ENCODE data around the gene PATE1. TPM values are rescaled to one million over a fixed set of nuclear protein-coding genes. Genes with fewer than 3 reads are reported as not detected.
"Not testable (repeated sequence)": the region's sequence is repeated elsewhere in the genome, so short reads cannot be mapped to it uniquely, and the experiment has no call there.

The PATE1 gene, protein sequence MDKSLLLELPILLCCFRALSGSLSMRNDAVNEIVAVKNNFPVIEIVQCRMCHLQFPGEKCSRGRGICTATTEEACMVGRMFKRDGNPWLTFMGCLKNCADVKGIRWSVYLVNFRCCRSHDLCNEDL
- not detected in 2 replicates for total RNA-seq

DNA sequence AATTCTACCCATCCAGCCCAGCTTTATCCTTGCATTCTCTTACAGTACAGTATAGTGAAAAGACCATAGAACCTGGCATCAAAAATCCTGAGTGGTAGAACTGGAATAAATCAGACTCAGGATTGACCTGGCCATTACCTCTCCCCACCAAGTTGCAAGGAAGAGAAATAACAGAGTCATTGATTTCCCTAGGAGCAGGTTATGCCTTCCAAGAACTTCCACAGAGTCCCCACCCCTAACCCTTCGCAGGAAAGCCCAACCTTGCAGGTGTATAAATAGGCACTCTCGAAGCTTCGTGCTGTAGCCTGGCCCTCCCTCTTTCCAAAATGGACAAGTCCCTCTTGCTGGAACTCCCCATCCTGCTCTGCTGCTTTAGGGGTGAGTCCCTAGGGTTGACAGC lies at the start of gene PATE1:
Gene PATE1 (plus strand): TSS at position 301 of the 400 bp plus-strand sequence. CDS start 26 bp downstream, at position 327.
- no peak within 1 kb of the TSS for H3K4me3 Mint-ChIP-seq
- H3K27me3 Mint-ChIP-seq (ENCODE audit: insufficient read depth) = peaks cover 4% of the 10 kb centered on the region
- DNase-seq (ENCODE audit: low spot score) = no peak
- no peaks in the 10 kb centered on the region for H3K36me3 Mint-ChIP-seq (ENCODE audit: low read depth)
- no peak within 1 kb of the TSS for H3K27ac Mint-ChIP-seq
- no peaks in the 10 kb centered on the region for H3K4me1 Mint-ChIP-seq (ENCODE audit: low read depth)
- no peaks in the 10 kb centered on the region for H3K9me3 Mint-ChIP-seq
- intact Hi-C loops (cut with micrococcal nuclease) = no loop called here

DNA sequence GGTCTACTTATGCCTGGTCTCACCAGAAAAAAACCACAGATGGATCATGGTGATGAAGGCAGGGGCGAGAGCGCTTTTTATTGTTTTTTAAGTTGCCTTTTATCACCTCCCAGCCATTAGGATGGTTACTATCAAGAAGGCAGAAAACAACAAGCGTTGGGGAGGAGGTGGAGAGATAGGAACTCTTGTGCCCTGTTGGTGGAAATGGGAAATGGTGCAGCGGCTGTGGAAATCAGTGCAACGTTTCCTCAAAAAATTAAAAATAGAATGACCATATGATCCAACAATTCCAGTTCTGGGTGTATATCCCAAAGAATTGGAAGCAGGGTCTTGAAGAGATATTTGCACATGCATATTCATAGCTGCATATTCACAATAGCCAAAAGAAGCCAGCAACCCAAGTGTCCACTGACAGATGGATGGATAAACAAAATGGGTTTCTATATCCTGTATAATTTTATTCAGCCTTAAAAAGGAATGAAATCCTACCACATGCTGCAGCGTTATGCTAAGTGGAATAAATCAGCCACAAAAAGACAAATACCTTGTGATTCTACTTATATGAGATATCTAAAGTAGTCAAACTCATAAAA lies 45.0 kb upstream of the PATE1 start:
- Mint-ChIP-seq H3K4me3 (no peak overlapping the region), H3K4me1 (ENCODE audit: low read depth) (no peaks in the 10 kb centered on the region), H3K9me3 (no peaks in the 10 kb centered on the region), H3K27me3 (ENCODE audit: insufficient read depth) (peaks cover 6% of the 10 kb centered on the region), H3K27ac (no peak overlapping the region), H3K36me3 (ENCODE audit: low read depth) (no peaks in the 10 kb centered on the region)
- no peak for DNase-seq (ENCODE audit: low spot score)
- intact Hi-C loops (cut with micrococcal nuclease) = no loop called here

DNA sequence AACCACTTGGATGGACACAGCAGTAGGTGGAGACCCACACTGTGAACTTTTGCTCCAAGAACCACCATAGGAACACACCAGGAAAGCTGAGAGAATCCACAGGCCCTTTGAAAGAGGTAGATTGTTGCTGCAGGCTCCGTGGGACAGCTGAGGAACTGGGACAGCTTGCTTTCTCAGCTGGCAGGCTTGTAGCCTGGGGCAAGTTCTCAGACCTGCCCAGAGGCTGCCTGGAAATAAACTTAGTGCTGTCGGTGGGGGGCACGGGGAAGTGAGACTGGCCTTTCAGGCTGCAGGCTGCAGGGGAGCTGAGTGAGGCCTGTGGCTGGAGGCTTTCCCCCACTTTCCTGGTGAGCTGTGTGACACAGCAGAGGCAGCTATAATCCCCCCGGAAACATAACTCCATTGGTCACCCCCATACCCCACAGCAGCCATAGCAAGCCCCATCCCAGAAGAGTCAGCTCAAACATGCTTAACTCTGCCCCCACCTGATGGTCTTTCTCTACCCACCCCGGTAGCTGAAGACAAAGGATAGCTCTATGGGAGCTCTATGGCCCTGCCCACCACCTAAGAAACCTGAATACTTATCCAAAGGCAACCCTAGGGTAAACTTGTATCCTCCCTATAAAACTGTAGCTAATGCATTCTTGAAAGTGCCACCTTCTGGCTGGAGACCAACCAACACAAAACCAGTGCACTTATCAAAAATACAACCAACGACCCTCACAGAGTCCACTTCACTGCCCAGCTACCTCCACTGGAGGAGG lies 44.0 kb upstream of the PATE1 start:
- Mint-ChIP-seq H3K36me3 (ENCODE audit: low read depth) (no peaks in the 10 kb centered on the region), H3K27ac (no peak overlapping the region), H3K4me3 (no peak overlapping the region), H3K4me1 (ENCODE audit: low read depth) (no peaks in the 10 kb centered on the region), H3K9me3 (no peaks in the 10 kb centered on the region), H3K27me3 (ENCODE audit: insufficient read depth) (peaks cover 6% of the 10 kb centered on the region)
- intact Hi-C loops (cut with micrococcal nuclease) = no loop called here
- no peak for DNase-seq (ENCODE audit: low spot score)

DNA sequence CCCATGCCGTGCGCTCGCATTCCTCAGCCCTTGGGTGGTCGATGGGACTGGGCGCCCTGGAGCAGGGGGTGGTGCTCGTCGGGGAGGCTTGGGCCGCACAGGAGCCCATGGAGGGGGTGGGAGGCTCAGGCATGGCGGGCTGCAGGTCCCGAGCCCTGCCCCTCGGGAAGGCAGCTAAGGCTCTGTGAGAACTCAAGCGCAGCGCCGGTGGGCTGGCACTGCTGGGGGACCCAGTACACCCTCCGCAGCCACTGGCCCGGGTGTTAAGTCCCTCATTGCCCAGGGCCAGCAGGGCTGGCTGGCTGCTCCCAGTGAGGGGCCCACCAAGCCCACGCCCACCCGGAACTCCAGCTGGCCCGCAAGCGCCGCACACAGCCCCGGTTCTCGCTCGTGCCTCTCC lies 41.4 kb upstream of the PATE1 start:
- H3K4me1 Mint-ChIP-seq (ENCODE audit: low read depth); intact Hi-C loops (cut with micrococcal nuclease); H3K27ac Mint-ChIP-seq; H3K4me3 Mint-ChIP-seq; H3K36me3 Mint-ChIP-seq (ENCODE audit: low read depth); H3K9me3 Mint-ChIP-seq; DNase-seq (ENCODE audit: low spot score): not testable (repeated sequence)
- peaks cover 10% of the 10 kb centered on the region for H3K27me3 Mint-ChIP-seq (ENCODE audit: insufficient read depth)

DNA sequence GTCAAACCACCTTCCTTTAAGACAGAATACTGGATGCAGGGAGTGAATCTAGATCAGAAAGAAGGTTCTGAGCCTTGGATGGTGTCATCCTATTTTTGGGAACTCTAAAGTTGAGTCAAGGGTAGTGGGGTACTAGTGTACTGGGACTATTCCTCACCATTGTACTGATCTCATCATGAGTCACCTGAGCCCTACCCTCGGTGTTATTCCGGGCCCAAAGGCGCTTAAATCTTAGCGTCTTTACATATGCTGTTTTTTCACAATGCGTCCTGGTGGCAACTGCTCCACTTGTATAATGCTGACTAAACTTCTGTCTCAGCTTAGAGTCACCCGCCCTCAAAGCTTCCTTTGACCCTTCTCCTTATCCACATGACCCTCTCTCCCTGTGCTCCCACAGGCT lies 25.3 kb upstream of the PATE1 start:
- Mint-ChIP-seq H3K27me3 (ENCODE audit: insufficient read depth) (peaks cover 17% of the 10 kb centered on the region), H3K4me3 (no peak overlapping the region), H3K27ac (no peak overlapping the region), H3K36me3 (ENCODE audit: low read depth) (no peaks in the 10 kb centered on the region), H3K4me1 (ENCODE audit: low read depth) (no peaks in the 10 kb centered on the region), H3K9me3 (no peaks in the 10 kb centered on the region)
- intact Hi-C loops (cut with micrococcal nuclease) = loop anchor here (10.0 kb wide), 1 partner anchor 154 kb away; no protein-coding TSS in a partner anchor
- no peak for DNase-seq (ENCODE audit: low spot score)

DNA sequence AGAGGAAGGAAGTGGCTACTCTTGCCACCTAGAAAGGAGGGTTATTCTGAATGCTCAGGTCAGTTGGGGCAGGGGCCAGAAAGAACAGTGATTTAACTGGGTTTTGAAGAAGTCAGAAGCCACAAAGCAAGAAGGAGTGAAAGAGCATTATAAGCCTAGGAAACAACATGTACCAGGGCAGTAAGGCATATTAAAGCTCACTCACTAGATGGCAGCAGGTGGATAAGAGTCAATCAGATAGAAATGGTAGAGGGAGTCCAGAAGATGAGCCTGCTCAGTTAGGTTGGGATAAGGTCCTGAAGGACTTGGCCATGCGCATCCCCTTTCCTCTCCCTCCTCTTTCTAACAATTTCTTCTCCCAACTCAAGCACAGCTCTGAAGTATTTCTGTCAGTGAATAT lies 22.0 kb upstream of the PATE1 start:
- H3K27me3 Mint-ChIP-seq (ENCODE audit: insufficient read depth) = peaks cover 11% of the 10 kb centered on the region
- H3K4me3 Mint-ChIP-seq = no peak overlapping the region
- H3K27ac Mint-ChIP-seq = no peak overlapping the region
- intact Hi-C loops (cut with micrococcal nuclease) = loop anchor here (10.0 kb wide), 1 partner anchor 151 kb away; no protein-coding TSS in a partner anchor
- no peaks in the 10 kb centered on the region for H3K4me1 Mint-ChIP-seq (ENCODE audit: low read depth)
- no peaks in the 10 kb centered on the region for H3K36me3 Mint-ChIP-seq (ENCODE audit: low read depth)
- H3K9me3 Mint-ChIP-seq = no peaks in the 10 kb centered on the region
- no peak for DNase-seq (ENCODE audit: low spot score)

DNA sequence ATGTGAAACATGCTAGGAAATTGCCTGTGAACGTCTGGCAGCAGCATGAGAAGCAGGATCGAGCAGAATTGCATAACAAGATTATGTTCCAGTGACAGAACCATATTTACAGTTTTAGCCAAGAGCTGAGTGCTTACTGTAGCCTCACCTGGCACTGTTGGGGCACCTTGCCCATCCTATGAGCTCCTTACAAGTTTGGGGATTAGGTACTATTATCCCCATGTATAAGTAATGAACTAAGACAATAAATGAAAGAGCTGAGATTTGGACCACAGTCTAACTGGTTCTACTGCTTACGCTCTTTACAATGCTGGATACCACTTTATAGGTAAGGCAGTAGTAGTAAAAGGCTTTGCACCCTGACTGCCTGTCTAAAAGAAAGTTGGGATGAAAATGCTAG lies 17.1 kb upstream of the PATE1 start:
- H3K27ac Mint-ChIP-seq = no peak overlapping the region
- no peaks in the 10 kb centered on the region for H3K9me3 Mint-ChIP-seq
- no peaks in the 10 kb centered on the region for H3K36me3 Mint-ChIP-seq (ENCODE audit: low read depth)
- intact Hi-C loops (cut with micrococcal nuclease) = loop anchor here (10.0 kb wide), 1 partner anchor 146 kb away; no protein-coding TSS in a partner anchor
- H3K4me3 Mint-ChIP-seq = no peak overlapping the region
- DNase-seq (ENCODE audit: low spot score) = no peak
- H3K27me3 Mint-ChIP-seq (ENCODE audit: insufficient read depth) = peaks cover 10% of the 10 kb centered on the region
- H3K4me1 Mint-ChIP-seq (ENCODE audit: low read depth) = no peaks in the 10 kb centered on the region

DNA sequence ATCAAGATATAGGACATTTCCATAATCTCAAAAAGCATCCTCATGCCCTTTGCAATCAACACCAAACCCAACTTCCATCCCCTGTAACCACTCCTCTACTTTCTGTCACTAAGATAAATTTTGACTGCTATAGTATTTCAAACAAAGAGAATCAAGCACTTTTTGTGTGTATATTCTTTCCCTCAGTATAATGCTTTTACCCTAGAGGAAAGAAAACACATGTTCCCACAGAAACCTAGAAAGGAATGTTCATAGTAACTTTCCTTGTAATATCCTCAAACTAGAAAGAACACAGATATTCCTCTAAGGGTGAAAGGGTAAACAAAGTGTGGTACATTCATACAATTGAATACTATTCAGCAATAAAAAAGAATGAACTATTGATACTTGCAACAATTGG lies 5.5 kb upstream of the PATE1 start:
- Mint-ChIP-seq H3K4me3 (no peak overlapping the region), H3K36me3 (ENCODE audit: low read depth) (no peaks in the 10 kb centered on the region), H3K27me3 (ENCODE audit: insufficient read depth) (peaks cover 4% of the 10 kb centered on the region), H3K9me3 (no peaks in the 10 kb centered on the region), H3K27ac (no peak overlapping the region), H3K4me1 (ENCODE audit: low read depth) (no peaks in the 10 kb centered on the region)
- intact Hi-C loops (cut with micrococcal nuclease) = no loop called here
- no peak for DNase-seq (ENCODE audit: low spot score)

DNA sequence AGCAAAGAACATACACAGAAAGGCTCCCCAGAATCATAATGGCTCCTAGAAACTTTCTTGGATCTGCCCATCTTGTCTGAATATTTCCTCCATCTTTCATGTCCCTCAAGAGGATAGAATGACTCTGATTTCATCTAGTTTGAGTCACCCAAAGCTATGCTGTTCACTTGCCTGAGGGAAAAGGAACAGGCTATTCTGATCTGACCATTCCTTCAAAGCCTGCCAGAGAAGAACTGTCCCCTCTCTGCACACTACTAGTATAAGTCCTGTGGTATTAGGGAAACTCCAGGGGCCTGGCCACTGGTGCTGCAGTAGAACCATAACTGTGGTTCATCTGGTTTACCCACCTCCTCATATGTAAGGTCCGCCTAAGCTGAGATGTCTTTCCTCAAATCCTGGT lies 2.4 kb upstream of the PATE1 start:
- Mint-ChIP-seq H3K27me3 (ENCODE audit: insufficient read depth) (peaks cover 4% of the 10 kb centered on the region), H3K4me3 (no peak overlapping the region), H3K36me3 (ENCODE audit: low read depth) (no peaks in the 10 kb centered on the region), H3K27ac (no peak overlapping the region), H3K4me1 (ENCODE audit: low read depth) (no peaks in the 10 kb centered on the region), H3K9me3 (no peaks in the 10 kb centered on the region)
- intact Hi-C loops (cut with micrococcal nuclease) = no loop called here
- no peak for DNase-seq (ENCODE audit: low spot score)

DNA sequence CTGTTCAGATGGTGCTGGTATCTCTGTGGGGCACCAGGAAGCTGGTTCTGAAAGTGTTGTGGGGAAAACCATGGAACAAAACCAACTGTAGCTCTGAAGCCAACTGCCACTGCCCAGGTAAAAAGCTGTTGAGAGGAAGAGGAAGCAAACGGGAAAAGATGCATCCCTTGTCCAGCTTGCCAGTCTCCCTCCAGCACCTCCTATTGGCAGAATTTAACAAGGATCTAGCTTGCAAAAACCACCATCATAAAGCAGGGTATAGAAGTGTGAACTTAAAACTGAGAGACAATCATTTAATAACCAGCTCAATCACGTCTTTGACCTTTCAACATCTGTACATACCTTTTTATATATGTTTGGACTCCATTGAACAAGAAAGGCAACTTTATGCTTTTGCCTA lies 4.5 kb downstream of the PATE1 start:
- Mint-ChIP-seq H3K36me3 (ENCODE audit: low read depth) (no peaks in the 10 kb centered on the region), H3K4me1 (ENCODE audit: low read depth) (no peaks in the 10 kb centered on the region), H3K4me3 (no peak overlapping the region), H3K9me3 (no peaks in the 10 kb centered on the region), H3K27me3 (ENCODE audit: insufficient read depth) (no peaks in the 10 kb centered on the region), H3K27ac (no peak overlapping the region)
- intact Hi-C loops (cut with micrococcal nuclease) = no loop called here
- DNase-seq (ENCODE audit: low spot score) = no peak

DNA sequence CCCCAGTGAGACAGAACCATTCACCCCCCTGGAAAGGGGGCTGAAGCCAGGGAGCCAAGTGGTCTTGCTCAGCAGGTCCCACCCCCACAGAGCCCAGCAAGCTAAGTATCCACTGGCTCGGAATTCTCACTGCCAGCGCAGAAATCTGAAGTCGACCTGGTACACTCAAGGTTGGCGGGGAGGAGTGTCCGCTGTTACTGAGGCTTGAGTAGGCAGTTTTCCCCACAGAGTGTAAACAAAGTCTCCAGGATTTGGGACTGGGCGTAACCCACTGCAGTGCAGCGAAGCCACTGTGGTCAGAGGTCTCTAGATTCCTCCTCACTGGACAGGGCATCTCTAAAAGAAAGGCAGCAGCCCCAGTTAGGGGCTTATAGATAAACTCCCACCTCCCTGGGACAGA lies 10.0 kb downstream of the PATE1 start:
- Mint-ChIP-seq H3K27ac (no peak overlapping the region), H3K9me3 (no peaks in the 10 kb centered on the region), H3K27me3 (ENCODE audit: insufficient read depth) (peaks cover 8% of the 10 kb centered on the region), H3K4me1 (ENCODE audit: low read depth) (no peaks in the 10 kb centered on the region), H3K4me3 (no peak overlapping the region), H3K36me3 (ENCODE audit: low read depth) (no peaks in the 10 kb centered on the region)
- intact Hi-C loops (cut with micrococcal nuclease) = no loop called here
- no peak for DNase-seq (ENCODE audit: low spot score)

DNA sequence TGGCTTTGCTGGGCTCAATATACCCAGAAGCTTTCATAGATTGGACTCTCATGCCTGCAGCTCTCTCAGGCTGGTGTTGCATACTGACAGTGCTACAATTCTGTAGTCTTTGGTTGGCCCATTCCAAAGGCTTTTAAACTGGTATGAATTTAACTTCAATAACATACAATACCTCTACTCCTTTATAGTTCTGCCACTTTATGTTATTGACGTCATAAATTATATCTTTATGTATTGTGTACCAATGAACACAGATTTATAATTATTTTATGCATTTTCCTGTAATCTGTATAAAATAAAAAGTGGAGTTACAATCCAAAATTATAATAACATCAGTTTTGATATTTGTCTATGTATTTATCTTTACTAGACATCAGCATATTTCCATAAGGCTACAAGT lies 16.4 kb downstream of the PATE1 start:
- Mint-ChIP-seq H3K4me3 (no peak overlapping the region), H3K27ac (no peak overlapping the region)

DNA sequence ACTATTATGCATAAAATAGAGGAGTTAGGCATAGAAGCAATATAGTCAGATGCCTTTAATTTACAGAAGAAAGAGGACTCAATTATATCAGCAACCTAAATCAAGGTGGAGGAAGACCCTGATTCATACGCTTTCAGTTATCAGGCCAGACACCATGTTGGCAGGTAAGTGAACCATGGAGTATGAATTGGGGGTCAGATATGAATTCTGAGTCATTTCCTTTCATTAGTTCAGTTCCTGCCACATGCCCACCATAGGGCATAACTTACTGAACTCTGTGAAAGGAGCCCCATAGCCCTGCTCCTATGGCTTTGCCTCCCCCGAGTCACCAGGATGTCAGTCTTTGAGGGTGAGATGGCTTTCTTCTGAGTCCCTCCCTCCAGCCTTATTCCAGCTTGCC lies 17.4 kb downstream of the PATE1 start:
- DNase-seq (ENCODE audit: low spot score) = no peak
- Mint-ChIP-seq H3K9me3 (no peaks in the 10 kb centered on the region), H3K27ac (no peak overlapping the region), H3K4me3 (no peak overlapping the region), H3K4me1 (ENCODE audit: low read depth) (no peaks in the 10 kb centered on the region), H3K27me3 (ENCODE audit: insufficient read depth) (peaks cover 8% of the 10 kb centered on the region), H3K36me3 (ENCODE audit: low read depth) (no peaks in the 10 kb centered on the region)
- intact Hi-C loops (cut with micrococcal nuclease) = no loop called here

More for the DNA sequence above, 16.4 kb downstream of the PATE1 start:
- no peak for DNase-seq (ENCODE audit: low spot score)
- Mint-ChIP-seq H3K36me3 (ENCODE audit: low read depth) (no peaks in the 10 kb centered on the region), H3K9me3 (no peaks in the 10 kb centered on the region), H3K27me3 (ENCODE audit: insufficient read depth) (peaks cover 6% of the 10 kb centered on the region), H3K4me1 (ENCODE audit: low read depth) (no peaks in the 10 kb centered on the region)
- intact Hi-C loops (cut with micrococcal nuclease) = no loop called here
